Measurements from ENCODE around the gene POLRMT.
"Not testable (repeated sequence)": the region's sequence is repeated elsewhere in the genome, so short reads cannot be mapped to it uniquely, and the experiment has no call there.

- TF ChIP-seq POLR2A (IDR thresholded peaks at IDR 0.05) = not testable (repeated sequence)
- TF ChIP-seq, protein P1, sequence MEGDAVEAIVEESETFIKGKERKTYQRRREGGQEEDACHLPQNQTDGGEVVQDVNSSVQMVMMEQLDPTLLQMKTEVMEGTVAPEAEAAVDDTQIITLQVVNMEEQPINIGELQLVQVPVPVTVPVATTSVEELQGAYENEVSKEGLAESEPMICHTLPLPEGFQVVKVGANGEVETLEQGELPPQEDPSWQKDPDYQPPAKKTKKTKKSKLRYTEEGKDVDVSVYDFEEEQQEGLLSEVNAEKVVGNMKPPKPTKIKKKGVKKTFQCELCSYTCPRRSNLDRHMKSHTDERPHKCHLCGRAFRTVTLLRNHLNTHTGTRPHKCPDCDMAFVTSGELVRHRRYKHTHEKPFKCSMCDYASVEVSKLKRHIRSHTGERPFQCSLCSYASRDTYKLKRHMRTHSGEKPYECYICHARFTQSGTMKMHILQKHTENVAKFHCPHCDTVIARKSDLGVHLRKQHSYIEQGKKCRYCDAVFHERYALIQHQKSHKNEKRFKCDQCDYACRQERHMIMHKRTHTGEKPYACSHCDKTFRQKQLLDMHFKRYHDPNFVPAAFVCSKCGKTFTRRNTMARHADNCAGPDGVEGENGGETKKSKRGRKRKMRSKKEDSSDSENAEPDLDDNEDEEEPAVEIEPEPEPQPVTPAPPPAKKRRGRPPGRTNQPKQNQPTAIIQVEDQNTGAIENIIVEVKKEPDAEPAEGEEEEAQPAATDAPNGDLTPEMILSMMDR (IDR thresholded peaks at IDR 0.05) = not testable (repeated sequence)
Measured at GRCh38 chr19:603302-603639, 30.1 kb downstream of the POLRMT start.

Data from prostate gland (tissue), 2 donors.